K562 (cell line): ENCODE data around the gene CMTM4. TPM values are rescaled to one million over a fixed set of nuclear protein-coding genes. Genes with fewer than 3 reads are reported as not detected.

ENCODE experiments used
- ADNP ChIP-seq: fragments of 200-800 bp; sonication (Bioruptor generic); IDR thresholded peaks from 2 replicates; pipeline ENCODE4 v1.6.1; 2016; ENCODE audit warnings: missing genetic modification characterization, missing compliant biosample characterization
- BACH1 ChIP-seq: fragments of 200-800 bp; sonication (Bioruptor generic); IDR thresholded peaks from 2 replicates; pipeline ENCODE4 v1.6.1; 2016; ENCODE audit warnings: missing genetic modification characterization, missing compliant biosample characterization
- CREB3L1 ChIP-seq: fragments of 450-650 bp; IDR thresholded peaks from 2 replicates; pipeline ENCODE4 v1.6.1; 2014; ENCODE audit warnings: low read depth, mild to moderate bottlenecking, moderate library complexity, borderline replicate concordance
- DMBX1 ChIP-seq: fragments of 250-450 bp; sonication (Bioruptor Pico); IDR thresholded peaks from 2 replicates; pipeline ENCODE4 v1.8.0; 2022; ENCODE audit warnings: inconsistent platforms, mild to moderate bottlenecking, moderate library complexity, borderline replicate concordance
- ELF2 ChIP-seq: fragments of 250-450 bp; sonication (Bioruptor Pico); IDR thresholded peaks from 2 replicates; pipeline ENCODE4 v1.5.0; 2021; ENCODE audit warnings: mild to moderate bottlenecking
- GABPB2 ChIP-seq: fragments of 250-450 bp; sonication (Bioruptor Pico); conservative IDR thresholded peaks from 2 replicates; pipeline ENCODE4 v1.5.1; 2021; ENCODE audit warnings: mild to moderate bottlenecking
- GTF2A2 ChIP-seq: IDR thresholded peaks from 2 replicates; pipeline ENCODE4 v1.6.1; 2016; ENCODE audit warnings: mild to moderate bottlenecking, missing genetic modification characterization, missing compliant biosample characterization
- HNRNPUL1 ChIP-seq: fragments of 200-400 bp; formaldehyde crosslinking; IDR thresholded peaks from 2 replicates; pipeline ENCODE4 v1.6.1; 2017; ENCODE audit warnings: low read length
- KDM1A ChIP-seq, 2 experiments: fragments of 450-650 bp; IDR thresholded peaks; 2 replicates each; pipeline ENCODE4 v1.6.1; 2016; ENCODE audit warnings: mild to moderate bottlenecking in 2 of 2
- KDM4B ChIP-seq, 2 experiments: fragments of 450-650 bp in 1 of 2; sonication (generic) in 1 of 2; IDR thresholded peaks; 2 replicates each; pipeline ENCODE4 v1.6.1; 2016 to 2017; ENCODE audit warnings: borderline replicate concordance in 2 of 2, antibody characterized with exemption in 1 of 2, low read depth in 1 of 2, mild to moderate bottlenecking in 1 of 2
- NRF1 ChIP-seq, 2 experiments: fragments of 450-650 bp; IDR thresholded peaks in 1 of 2; conservative IDR thresholded peaks in 1 of 2; 2 replicates each; pipeline ENCODE4 v1.6.1; 2014; ENCODE audit warnings: mild to moderate bottlenecking in 2 of 2
- SAFB2 ChIP-seq: fragments of 200-400 bp; formaldehyde crosslinking; IDR thresholded peaks from 2 replicates; pipeline ENCODE4 v1.6.1; 2018; ENCODE audit warnings: borderline replicate concordance, low read length, low read depth, moderate library complexity; ENCODE audit not compliant: severe bottlenecking
- ZFP91 ChIP-seq: sonication (generic); formaldehyde crosslinking; IDR thresholded peaks from 2 replicates; pipeline ENCODE4 v1.8.0; 2022; ENCODE audit warnings: mild to moderate bottlenecking, missing genetic modification reagents
- ZNF639 ChIP-seq, 2 experiments: fragments of 200-800 bp in 1 of 2; sonication (Bioruptor generic) in 1 of 2; sonication (generic) in 1 of 2; formaldehyde crosslinking in 1 of 2; IDR thresholded peaks in 1 of 2; conservative IDR thresholded peaks in 1 of 2; 2 replicates each; pipeline versions ENCODE4 v1.5.0 to v1.6.1; 2016 to 2020; ENCODE audit warnings: missing compliant biosample characterization in 1 of 2, missing genetic modification characterization in 1 of 2, missing genetic modification reagents in 1 of 2
- ZNF766 ChIP-seq: fragments of 200-800 bp; sonication (Bioruptor generic); conservative IDR thresholded peaks from 2 replicates; pipeline ENCODE4 v1.6.1; 2016; ENCODE audit warnings: missing genetic modification characterization, missing compliant biosample characterization
- polyA plus RNA-seq, 8 experiments: library from polyadenylated mRNA; depleted of rRNA in 4 of 8; stranded (reverse) in 5 of 8; unstranded in 3 of 8; fragments of >200 nt; fragmentation: Nextera tagmentation in 2 of 8; fragmentation: Illumina TruSeq in 1 of 8; extraction: Ambion mirVana in 2 of 8; extraction: Trizol in 1 of 8; gene quantifications; 2 replicates each; pipeline versions ENCODE4 v1.2.1 to v1.2.3, GENCODE V29; 2011 to 2014; ENCODE audit warnings: inconsistent platforms in 1 of 8, missing spikeins in 1 of 8
- total RNA-seq, 7 experiments: library from RNA; depleted of rRNA in 6 of 7; stranded (reverse); fragments of >200 nt in 6 of 7; fragmentation: Illumina TruSeq in 2 of 7; extraction: Trizol in 2 of 7; gene quantifications; 2 replicates each; pipeline versions ENCODE4 v1.2.1 to v1.2.3, GENCODE V29; 2011 to 2021; ENCODE audit warnings: low replicate concordance in 1 of 7
- TF ChIP-seq, protein P1 (sequence below): IDR thresholded peaks from 2 replicates; pipeline ENCODE4 v1.6.1; 2011; ENCODE audit not compliant: insufficient read length; ENCODE audit errors: extremely low read depth
- TF ChIP-seq, protein P2 (sequence below): sonication (generic); formaldehyde crosslinking; IDR thresholded peaks from 2 replicates; pipeline ENCODE4 v1.8.1; 2023; ENCODE audit warnings: missing genetic modification reagents, mild to moderate bottlenecking, borderline replicate concordance

Gene CMTM4
- total and polyA plus RNA-seq, 9 of the 15 experiments (the other 6 are each of a cell fraction or from before 2014, with no cell fraction given) = 2.0 to 21.3 (median 12.5) TPM

- TF ChIP-seq SAFB2 = no peak
- TF ChIP-seq GTF2A2 (tag) = no peak
- TF ChIP-seq DMBX1 (CRISPR knock-in tag) = peak; percentile 87; the same call in 1 of the 2 replicates
- TF ChIP-seq KDM1A (IDR thresholded peaks at IDR 0.05) = peak; percentile 32 to 73; a peak in 3 of 4 replicates
- no peak for TF ChIP-seq ADNP (tag)
- TF ChIP-seq ZFP91 (CRISPR knock-in tag) = no peak
- 0 out of 4 replicates have a peak, but pooled peaks of 1 of the 2 experiments have one; percentile 11 for TF ChIP-seq NRF1 (conservative IDR thresholded peaks at IDR 0.05 in 1 of 2, IDR thresholded peaks at IDR 0.05 in 1 of 2)
- no peak for TF ChIP-seq HNRNPUL1
- peak; percentile 14; the same call in 1 of the 2 replicates for TF ChIP-seq CREB3L1
- no peak for TF ChIP-seq ELF2 (CRISPR knock-in tag)
- TF ChIP-seq, protein P1, sequence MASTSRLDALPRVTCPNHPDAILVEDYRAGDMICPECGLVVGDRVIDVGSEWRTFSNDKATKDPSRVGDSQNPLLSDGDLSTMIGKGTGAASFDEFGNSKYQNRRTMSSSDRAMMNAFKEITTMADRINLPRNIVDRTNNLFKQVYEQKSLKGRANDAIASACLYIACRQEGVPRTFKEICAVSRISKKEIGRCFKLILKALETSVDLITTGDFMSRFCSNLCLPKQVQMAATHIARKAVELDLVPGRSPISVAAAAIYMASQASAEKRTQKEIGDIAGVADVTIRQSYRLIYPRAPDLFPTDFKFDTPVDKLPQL = no peak
- no peak for TF ChIP-seq KDM4B (IDR thresholded peaks at IDR 0.05; ENCODE audit: borderline replicate concordance in 2 of 2, low read depth in 1 of 2)
- TF ChIP-seq GABPB2 (CRISPR knock-in tag) = no peak
- no peak for TF ChIP-seq ZNF639 (CRISPR knock-in tag; conservative IDR thresholded peaks at IDR 0.05 in 1 of 2, IDR thresholded peaks at IDR 0.05 in 1 of 2)
- TF ChIP-seq ZNF766 (CRISPR knock-in tag) = no peak
- 0 out of 2 replicates have a peak, but pooled peaks have one; percentile 11 for TF ChIP-seq BACH1 (tag)
- TF ChIP-seq, protein P2, sequence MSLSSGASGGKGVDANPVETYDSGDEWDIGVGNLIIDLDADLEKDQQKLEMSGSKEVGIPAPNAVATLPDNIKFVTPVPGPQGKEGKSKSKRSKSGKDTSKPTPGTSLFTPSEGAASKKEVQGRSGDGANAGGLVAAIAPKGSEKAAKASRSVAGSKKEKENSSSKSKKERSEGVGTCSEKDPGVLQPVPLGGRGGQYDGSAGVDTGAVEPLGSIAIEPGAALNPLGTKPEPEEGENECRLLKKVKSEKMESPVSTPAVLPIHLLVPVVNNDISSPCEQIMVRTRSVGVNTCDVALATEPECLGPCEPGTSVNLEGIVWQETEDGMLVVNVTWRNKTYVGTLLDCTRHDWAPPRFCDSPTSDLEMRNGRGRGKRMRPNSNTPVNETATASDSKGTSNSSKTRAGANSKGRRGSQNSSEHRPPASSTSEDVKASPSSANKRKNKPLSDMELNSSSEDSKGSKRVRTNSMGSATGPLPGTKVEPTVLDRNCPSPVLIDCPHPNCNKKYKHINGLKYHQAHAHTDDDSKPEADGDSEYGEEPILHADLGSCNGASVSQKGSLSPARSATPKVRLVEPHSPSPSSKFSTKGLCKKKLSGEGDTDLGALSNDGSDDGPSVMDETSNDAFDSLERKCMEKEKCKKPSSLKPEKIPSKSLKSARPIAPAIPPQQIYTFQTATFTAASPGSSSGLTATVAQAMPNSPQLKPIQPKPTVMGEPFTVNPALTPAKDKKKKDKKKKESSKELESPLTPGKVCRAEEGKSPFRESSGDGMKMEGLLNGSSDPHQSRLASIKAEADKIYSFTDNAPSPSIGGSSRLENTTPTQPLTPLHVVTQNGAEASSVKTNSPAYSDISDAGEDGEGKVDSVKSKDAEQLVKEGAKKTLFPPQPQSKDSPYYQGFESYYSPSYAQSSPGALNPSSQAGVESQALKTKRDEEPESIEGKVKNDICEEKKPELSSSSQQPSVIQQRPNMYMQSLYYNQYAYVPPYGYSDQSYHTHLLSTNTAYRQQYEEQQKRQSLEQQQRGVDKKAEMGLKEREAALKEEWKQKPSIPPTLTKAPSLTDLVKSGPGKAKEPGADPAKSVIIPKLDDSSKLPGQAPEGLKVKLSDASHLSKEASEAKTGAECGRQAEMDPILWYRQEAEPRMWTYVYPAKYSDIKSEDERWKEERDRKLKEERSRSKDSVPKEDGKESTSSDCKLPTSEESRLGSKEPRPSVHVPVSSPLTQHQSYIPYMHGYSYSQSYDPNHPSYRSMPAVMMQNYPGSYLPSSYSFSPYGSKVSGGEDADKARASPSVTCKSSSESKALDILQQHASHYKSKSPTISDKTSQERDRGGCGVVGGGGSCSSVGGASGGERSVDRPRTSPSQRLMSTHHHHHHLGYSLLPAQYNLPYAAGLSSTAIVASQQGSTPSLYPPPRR = no peak
Observed at GRCh38 chr16:66617728-66618127, 78.8 kb downstream of the CMTM4 start (continued).
